Left hindlimb (tissue), 1 donor: ENCODE results near the gene LHCGR.

ENCODE experiments used
- DNase-seq: peaks from one replicate; pipeline ENCODE4 v3.0.0-alpha.2; 2018

LHCGR gene

DNA sequence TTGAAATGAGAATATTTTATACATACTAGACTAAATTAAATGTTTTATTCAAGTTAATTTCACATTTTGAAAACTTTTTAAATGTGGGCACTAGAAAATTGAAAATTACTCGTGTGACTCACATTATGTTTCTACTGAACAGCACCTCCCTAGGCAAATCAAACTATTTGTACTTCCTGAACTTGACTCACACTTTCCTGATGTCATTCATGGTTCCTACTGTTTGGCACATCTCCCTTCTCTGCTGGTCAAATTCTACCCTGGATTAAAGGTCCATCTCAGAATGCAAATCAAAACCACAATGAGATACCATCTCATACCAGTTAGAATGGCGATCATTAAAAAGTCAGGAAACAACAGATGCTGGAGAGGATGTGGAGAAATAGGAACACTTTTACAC, 16.7 kb downstream of the LHCGR start:
- DNase-seq: no peak

- DNase-seq: no peak
These were observed 19.3 kb downstream of the LHCGR start for GRCh38 chr2:48736251-48736650.

DNA sequence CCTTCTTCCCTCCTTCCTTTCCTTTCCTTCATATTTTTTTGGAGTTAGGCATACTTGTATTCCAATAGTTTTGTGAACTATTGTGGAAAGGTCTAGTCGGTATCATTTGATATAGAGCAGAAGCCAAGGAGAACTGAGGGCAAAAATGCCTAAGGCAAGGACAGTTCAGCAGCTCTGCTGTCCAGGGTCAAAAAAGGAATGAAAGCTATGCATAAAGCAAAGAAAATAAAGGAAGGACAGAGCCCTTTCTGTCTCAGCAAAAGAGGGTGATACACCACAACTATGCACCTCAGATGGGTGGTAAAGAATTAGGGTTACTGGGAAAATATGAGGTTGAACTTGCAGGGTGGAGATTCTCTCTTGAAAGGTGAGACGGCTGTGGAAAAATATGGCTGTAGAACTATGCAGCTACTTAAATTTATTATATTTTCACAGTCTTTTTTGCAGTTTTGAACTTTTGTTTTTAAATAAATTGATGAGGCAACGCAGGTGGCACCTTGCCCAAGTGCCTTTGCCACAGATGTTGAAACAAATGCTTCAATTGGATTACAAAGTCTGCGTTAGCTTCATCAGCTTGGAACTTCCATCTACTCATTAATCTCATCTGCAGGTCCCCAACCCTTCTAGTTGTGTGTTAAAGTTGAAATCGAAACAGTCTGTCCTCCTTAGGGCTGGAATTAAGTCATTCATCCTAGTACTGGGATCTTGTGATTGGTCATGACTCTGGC, 20.8 kb downstream of the LHCGR start:
- no peak for DNase-seq

DNA sequence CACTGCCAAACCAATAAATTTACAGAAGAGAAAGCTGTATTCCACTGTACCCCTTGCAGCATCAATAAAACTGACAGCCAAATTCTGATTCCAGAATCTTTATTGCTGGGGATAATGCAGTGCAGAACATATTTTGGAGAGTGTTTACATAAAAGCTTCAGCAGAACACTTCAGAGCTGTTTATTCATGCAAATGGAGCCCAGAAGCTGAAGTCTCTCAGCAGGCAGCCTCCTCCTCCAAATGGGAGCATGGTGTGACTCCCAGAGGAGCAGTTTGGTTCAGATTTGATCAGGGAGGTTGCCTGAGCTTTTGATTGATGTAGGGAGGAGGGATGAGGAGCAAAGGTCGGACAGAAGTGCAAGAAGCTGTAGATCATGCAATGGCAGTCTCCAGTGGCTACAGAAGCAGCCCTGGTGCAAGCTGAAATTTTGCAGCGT, 22.4 kb downstream of the LHCGR start:
- DNase-seq: no peak

DNA sequence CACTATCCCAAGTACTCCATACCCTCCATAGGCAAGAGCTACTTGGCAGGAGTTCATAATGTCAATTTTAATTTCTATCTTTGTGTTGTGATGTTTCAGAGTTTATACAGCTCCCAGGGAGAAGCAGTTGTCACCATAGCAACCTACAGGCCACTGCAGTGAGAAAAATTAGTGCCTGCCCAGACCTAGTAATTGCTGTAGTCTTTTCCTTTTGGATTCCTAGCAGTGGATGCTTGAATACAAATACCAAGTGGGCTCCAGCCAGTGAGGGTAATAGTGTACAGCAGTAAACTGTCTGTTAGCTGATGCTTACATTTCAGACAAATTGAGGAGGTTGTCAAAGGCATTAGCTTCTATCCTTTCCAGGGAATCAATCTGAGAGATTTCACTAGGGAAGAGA, 26.7 kb downstream of the LHCGR start:
- no peak for DNase-seq

- no peak for DNase-seq
These were observed 27.2 kb downstream of the LHCGR start for GRCh38 chr2:48728295-48728694.

DNA sequence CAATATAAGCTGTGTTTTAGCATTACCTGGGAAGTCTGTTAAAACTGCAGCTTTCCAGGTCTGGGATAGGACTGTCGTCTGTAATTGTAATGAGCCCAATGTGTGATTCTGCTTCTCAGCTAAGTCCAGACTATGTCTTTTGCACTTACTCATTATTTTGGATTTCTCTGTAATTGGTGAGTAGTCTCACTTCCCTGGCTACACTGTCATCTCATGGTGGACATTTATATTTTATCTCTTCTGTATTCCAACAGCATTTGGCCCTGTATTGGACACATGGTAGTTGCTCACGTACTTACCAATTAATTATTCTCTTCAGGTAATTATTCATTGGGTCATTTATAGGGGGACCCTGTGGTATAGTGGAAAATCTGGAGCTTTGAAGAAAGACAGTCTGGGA, 28.0 kb downstream of the LHCGR start:
- DNase-seq: no peak

DNA sequence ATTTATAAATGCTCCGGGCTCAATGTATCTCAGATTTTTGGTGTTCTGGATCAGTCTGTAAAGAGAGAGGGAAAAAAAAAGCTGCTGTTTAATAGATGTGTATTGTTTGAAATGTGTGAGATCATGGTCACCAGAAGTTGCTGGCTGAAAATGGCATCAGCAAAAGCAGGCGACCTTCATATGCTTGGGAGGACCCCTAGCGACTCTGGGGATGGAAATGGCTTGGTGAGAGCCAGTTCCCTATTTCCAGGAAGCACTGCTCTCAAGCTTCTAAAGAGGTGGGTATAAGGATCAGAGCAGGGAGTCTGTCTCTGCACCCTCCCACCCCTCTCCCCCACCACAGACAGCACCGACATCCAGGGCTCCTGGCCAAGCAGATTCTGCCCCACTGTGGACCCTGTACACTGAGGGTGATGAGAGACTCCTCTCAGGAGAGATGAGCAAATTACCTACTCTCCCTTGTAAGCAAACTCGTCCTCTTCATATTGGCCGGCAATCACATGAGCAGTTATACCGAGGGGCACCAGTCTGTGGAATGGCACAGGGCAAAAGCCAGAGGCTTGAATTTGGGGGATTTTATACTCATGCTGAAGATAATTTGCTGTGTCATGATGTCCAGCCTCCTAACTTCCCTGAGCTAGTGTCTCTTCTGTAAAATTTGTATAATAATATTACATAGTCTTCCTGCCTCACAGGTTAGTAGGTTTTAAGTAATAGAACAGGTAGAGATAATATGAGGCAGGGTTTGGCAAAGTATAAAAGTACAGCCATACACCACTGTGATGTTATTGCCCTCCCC, 29.6 kb downstream of the LHCGR start:
- DNase-seq: no peak

DNA sequence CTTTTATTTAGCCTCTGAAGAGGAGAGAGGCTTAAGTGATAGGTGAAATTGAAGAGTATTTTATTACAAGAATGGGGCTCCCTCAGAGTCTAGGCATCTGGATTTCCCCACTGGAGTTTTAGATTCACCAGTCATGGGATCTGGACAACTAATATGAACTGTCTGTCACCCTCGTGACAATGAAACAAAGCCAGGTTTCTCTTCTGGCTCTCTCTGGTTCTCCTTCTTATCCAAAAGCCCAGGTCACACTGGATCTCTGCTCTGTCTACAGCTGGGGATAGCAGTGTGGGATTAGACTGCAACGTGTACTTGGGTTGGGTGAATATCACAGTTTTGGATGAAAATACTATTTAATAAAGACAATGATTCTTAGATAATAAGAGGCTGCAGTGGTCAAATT, 31.2 kb downstream of the LHCGR start:
- no peak for DNase-seq

DNA sequence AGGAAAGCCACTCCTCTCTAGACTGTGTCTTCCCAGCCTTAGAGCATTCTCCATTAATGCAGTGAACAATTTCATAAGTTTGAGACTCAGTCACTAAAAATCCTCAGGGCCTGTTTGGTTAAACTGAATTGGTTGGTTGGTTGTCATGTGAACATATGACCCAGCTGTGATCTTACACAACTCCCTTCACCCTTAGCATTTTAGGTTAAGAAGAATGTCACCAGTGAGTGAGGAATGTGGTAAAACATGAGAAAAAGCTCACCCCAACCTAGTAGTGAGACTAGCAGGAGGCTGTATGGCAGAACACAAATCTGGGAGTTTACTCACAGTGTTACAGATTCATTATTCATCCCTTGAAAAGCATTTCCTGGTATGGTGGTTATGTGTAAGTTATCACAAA, 32.4 kb downstream of the LHCGR start:
- no peak for DNase-seq

DNA sequence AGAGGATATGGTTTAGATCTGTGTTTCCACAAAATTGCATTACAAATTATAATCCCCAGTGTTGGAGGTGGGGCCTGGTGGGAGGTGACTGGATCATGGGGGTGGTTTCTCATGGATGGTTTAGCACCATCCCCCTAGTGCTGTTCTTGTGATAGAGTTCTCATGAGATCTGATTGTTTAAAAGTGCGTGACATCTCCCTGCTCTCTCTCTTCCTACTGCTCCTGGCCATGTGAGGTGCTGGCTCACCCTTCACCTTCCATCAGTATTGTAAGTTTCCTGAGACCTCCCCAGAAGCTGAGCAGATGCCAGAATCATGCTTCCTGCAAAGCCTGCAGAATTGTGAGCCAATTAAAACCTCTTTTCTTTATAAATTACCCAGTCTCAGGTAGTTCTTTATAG, 33.1 kb downstream of the LHCGR start:
- DNase-seq: no peak

DNA sequence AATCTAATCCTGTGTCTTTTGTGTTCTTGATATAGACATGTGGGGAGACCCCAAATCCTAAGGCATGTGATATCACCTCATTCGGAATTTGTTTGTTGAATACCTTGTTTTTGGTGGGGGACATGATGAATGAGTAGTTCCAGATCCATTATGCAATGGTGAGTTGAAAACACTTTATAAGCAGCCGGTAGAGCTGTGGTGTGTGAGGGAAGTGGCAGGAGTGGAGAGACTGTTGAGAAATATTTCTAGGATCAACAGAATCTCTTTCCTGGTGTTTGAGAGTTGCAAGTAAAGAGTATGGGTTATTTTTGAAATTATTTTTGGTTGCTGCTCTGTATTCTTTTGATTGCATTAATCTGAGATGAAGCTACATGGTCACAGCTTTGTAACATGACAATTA, 34.4 kb downstream of the LHCGR start:
- DNase-seq: no peak

- DNase-seq: no peak
These were observed 35.9 kb downstream of the LHCGR start for GRCh38 chr2:48719480-48720177.

DNA sequence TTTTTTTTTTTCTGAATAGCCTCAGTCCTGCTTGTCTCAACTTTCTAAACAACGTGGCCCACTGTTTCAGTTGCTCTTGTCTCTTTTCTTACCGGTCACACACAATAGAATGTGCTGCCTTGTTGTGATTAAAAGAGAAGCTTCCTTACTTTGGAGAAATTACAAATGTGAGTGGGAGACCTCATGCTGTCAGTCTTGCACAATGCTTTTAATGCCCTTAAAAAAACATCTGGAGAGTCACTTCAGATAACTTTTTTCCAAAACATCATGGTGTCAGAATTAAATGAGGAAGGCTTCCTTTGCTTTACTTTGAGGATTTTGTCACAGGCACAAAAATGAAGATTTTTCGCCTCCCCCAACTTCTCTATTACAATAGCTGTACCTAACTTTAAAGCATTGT, 37.7 kb downstream of the LHCGR start:
- no peak for DNase-seq

DNA sequence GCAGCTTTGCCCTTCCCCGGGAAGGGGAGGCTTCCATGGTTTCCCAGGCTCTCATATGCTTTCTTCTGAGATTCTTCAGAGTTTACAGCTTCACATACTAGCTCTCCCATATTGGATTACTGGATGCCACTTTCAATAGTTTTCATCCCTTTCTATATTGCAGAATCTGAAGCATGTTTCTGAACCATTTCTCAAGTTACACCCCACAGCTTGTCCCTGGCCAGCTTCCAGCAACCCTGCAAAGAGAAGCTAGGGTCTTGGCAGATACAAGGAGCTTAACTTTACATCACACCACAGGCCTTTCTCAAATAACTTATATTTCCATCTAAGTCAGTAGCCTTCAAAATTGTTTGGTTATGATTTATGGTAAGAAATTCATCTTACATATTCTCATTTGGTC, 39.6 kb downstream of the LHCGR start:
- DNase-seq: no peak

DNA sequence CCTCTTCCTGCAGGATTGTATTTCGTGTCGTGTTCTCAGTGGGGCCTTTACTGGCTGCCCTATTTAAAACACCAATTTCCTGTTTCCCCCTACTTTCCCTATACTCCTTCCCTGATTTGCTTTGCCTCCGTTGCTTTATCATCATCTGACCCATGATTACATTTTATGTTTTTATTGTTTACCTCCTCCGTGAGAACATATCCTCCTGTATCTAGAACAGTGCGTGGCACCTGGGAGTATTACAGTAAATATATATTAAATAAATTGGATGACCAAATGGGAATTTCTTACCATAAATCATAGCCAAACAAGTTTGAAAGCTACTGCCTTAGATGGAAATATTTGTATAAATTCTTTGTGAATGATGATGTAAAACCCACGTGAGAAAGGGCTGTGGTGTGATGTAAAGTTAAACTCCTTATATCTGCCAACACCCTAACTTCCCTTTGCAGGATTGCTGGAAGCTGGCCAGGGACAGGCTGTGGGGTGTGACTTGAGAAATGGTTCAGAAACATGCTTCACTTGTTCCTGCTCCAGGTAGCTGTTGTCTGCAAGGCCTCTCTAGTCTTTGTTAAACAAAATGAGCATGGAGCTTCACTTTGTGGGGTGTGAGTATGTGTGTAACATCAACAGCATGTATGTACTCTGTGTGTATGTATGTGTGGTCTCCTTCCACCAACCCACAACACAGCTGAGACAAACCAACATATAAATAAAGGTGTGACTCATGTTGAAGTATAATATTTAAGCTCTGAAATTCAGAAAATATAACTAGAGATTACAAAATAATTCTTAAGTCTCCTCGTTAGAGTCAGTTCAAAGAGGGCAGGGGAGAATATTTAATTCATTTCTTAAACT, 40.3 kb downstream of the LHCGR start:
- no peak for DNase-seq

DNA sequence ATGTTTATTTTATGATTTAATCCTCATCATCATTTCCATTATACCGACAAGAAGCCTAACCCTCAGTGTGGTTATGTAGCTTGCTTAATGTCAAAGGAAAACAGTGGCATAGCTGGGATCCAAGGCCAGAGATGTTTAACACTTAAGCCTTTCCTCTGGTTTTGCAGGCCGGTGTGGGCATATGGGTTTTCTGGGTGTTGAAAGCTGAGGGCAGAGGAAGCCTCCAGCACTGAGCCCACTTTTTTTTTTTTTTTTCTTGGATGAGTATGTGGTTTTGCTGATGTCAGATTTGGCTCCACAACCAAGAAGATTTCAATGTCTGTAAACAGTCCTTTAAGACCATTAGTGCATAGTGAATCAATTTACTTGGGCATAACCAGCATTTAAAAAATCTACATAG, 41.3 kb downstream of the LHCGR start:
- DNase-seq: no peak

- no peak for DNase-seq
These were observed 41.9 kb downstream of the LHCGR start for GRCh38 chr2:48713647-48714046.

DNA sequence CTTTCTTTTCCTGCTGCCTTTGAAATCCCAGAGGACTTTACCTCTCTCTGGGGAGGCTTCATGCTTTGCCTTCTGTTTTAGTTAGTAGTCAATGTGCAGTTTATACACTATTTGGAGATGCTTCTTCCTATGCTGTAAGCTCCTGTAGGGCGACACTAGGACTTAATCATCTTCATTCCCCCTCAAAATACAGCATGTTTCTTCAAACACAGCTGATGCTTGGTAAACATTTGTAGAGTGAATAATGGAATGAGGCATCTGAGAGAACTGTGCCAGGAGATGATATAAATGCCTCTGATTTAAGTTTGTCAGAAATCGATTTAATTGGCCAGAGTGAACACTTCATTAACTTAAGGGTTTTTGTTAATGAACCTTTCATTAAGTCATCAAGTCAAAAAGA, 43.4 kb downstream of the LHCGR start:
- DNase-seq: no peak

DNA sequence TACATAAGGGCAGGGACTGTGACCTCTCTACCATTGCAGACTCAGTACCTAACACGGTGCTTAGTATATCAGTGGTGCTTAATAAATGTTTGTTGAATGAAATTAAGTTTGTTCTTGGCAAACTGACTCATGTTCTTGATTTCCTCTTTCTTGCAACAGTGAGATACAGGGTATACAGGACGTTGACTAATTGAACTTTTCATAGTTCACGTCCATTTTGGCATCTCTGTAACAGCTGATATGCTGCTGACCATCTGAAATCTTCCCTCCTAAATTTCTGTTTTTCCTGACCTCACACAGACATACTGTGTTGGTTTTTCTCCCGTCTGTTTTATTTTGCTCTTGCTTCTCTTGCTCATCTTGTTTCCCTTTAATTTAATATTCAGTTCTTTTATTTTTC, 44.2 kb downstream of the LHCGR start:
- DNase-seq: no peak

DNA sequence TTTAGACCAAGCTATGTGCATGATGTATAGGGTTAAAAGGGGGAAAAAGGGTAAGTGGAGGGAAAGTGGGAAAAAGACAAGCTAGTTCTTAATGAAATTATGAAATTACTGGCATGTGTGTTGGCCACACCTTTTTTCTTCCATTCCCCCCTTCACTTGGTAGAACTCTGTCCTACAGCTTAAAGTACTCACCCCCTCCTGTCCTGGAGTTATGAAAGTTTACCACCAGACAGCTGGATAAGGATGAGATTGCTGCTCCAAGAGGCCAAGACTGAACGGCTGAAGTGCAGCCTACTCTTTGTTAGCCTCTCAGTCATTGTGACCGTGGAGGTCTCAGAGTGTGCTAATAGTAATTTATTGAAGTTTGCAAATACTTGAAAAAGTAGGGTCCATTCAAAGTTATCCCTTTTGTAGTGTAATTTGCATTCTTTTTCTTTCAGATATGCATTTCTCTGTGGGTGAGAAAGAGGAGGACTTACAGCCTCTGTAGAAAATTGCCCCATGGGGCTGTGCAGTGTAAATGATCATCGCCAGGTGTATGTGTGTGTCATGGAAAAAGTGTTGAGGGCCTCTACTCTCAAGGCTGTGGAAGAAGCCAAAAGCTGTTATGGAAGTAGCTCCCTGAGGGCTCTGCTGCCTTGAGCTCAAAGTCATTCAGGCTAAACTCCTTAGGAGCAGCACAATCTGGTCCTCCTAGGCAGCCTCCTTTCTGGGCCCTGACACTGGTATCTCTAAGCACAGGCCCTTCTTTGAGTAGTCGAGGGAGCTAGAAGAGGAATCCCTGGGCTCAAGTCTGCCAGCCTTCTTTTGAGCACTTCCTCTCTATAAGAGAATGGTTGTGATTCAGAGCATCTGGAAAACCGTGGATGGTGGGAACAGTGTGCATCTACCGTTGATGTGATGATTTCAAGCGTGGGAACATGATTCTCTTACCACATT, 46.2 kb downstream of the LHCGR start:
- no peak for DNase-seq

- DNase-seq: no peak
These were observed 48.1 kb downstream of the LHCGR start for GRCh38 chr2:48707466-48707865.
